ENCODE results near the gene BTG4.

BTG4 gene

GRCh38 chr11:111542606-111543275, 30.6 kb upstream of the BTG4 start:
- TF ChIP-seq YY1 (IDR thresholded peaks at IDR 0.05; ENCODE audit: low read depth) (no peak), RAD21 (IDR thresholded peaks at IDR 0.05; ENCODE audit: low read depth) (no peak), TCF12 (IDR thresholded peaks at IDR 0.05; ENCODE audit: low read depth) (no peak), CEBPB (IDR thresholded peaks at IDR 0.05) (no peak), TEAD4 (IDR thresholded peaks at IDR 0.05) (no peak), ZBTB7A (IDR thresholded peaks at IDR 0.05; ENCODE audit: low read depth) (no peak)

GRCh38 chr11:111541254-111542061, 29.3 kb upstream of the BTG4 start:
- TF ChIP-seq CEBPB (IDR thresholded peaks at IDR 0.05): no peak
- TF ChIP-seq YY1 (IDR thresholded peaks at IDR 0.05; ENCODE audit: low read depth): no peak
- TF ChIP-seq TEAD4 (IDR thresholded peaks at IDR 0.05): no peak

GRCh38 chr11:111540937-111541253, 28.7 kb upstream of the BTG4 start:
- no peak for TF ChIP-seq ZBTB7A (IDR thresholded peaks at IDR 0.05; ENCODE audit: low read depth)
- no peak for TF ChIP-seq YY1 (IDR thresholded peaks at IDR 0.05; ENCODE audit: low read depth)
- TF ChIP-seq RAD21 (IDR thresholded peaks at IDR 0.05; ENCODE audit: low read depth): no peak
- no peak for TF ChIP-seq MAX (IDR thresholded peaks at IDR 0.05)
- TF ChIP-seq USF1 (IDR thresholded peaks at IDR 0.05): no peak
- TF ChIP-seq FOXM1 (IDR thresholded peaks at IDR 0.05; ENCODE audit: borderline replicate concordance, low read depth): no peak
- no peak for TF ChIP-seq TAF1 (IDR thresholded peaks at IDR 0.05; ENCODE audit: low read depth)
- TF ChIP-seq REST (IDR thresholded peaks at IDR 0.05; ENCODE audit: low read depth): no peak
- no peak for TF ChIP-seq CEBPB (IDR thresholded peaks at IDR 0.05)
- TF ChIP-seq EGR1 (IDR thresholded peaks at IDR 0.05): no peak
- TF ChIP-seq TCF12 (IDR thresholded peaks at IDR 0.05; ENCODE audit: low read depth): no peak

- TF ChIP-seq RAD21 (IDR thresholded peaks at IDR 0.05; ENCODE audit: low read depth) (no peak), FOXM1 (IDR thresholded peaks at IDR 0.05; ENCODE audit: borderline replicate concordance, low read depth) (no peak), TEAD4 (IDR thresholded peaks at IDR 0.05) (no peak)
Observed at GRCh38 chr11:111540114-111540936, 28.1 kb upstream of the BTG4 start, which contains the start of gene LAYN. LAYN (plus strand) TSS chr11:111540720; CDS start chr11:111540844, 124 bp downstream.

GRCh38 chr11:111539426-111540113, 27.4 kb upstream of the BTG4 start:
- no peak for TF ChIP-seq RAD21 (IDR thresholded peaks at IDR 0.05; ENCODE audit: low read depth)
- no peak for TF ChIP-seq USF1 (IDR thresholded peaks at IDR 0.05)
- no peak for TF ChIP-seq TEAD4 (IDR thresholded peaks at IDR 0.05)
- TF ChIP-seq YY1 (IDR thresholded peaks at IDR 0.05; ENCODE audit: low read depth): no peak
- no peak for TF ChIP-seq TCF12 (IDR thresholded peaks at IDR 0.05; ENCODE audit: low read depth)
- no peak for TF ChIP-seq MAX (IDR thresholded peaks at IDR 0.05)
- TF ChIP-seq CEBPB (IDR thresholded peaks at IDR 0.05): no peak

GRCh38 chr11:111538407-111539114, 26.4 kb upstream of the BTG4 start:
- TF ChIP-seq ZBTB7A (IDR thresholded peaks at IDR 0.05; ENCODE audit: low read depth): no peak
- no peak for TF ChIP-seq FOXM1 (IDR thresholded peaks at IDR 0.05; ENCODE audit: borderline replicate concordance, low read depth)
- TF ChIP-seq MAX (IDR thresholded peaks at IDR 0.05): no peak
- TF ChIP-seq TCF12 (IDR thresholded peaks at IDR 0.05; ENCODE audit: low read depth): no peak
- TF ChIP-seq EGR1 (IDR thresholded peaks at IDR 0.05): no peak
- no peak for TF ChIP-seq RAD21 (IDR thresholded peaks at IDR 0.05; ENCODE audit: low read depth)
- TF ChIP-seq EP300 (IDR thresholded peaks at IDR 0.05; ENCODE audit: borderline replicate concordance): no peak
- TF ChIP-seq CEBPB (IDR thresholded peaks at IDR 0.05): no peak
- TF ChIP-seq TAF1 (IDR thresholded peaks at IDR 0.05; ENCODE audit: low read depth): no peak
- no peak for TF ChIP-seq YY1 (IDR thresholded peaks at IDR 0.05; ENCODE audit: low read depth)
- TF ChIP-seq REST (IDR thresholded peaks at IDR 0.05; ENCODE audit: low read depth): no peak
- no peak for TF ChIP-seq CREB1 (IDR thresholded peaks at IDR 0.05; ENCODE audit: low read depth)
